Measurements from ENCODE around the gene DCDC2.
A peak's percentile ranks its signal among the peaks of the same experiment; 100 is the strongest.
"Not testable (repeated sequence)": the region's sequence is repeated elsewhere in the genome, so short reads cannot be mapped to it uniquely, and the experiment has no call there.

DCDC2 gene

DNA sequence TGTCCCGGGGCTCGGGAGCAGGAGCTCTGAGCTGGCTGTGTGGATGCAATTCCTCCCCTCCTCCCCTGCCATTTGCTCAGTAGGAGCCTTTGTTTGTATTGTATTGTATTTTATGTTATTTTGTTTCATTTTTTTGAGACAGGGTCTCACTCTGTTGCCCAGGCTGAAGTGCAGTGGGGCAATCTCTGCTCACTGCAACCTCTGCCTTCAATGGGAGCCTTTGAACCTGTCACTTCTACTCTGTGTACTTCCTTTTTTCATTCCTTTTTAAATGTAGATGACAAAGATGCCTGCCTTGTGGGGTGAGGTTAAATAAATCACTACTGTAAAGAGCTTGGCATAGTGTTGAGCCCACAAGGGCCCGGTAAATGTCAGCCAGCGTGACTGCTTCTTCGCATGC lies 70.6 kb downstream of the DCDC2 start:
- H3K27me3 ChIP-seq (ENCODE audit: low read depth) = no peaks in the 10 kb centered on the region
- H3K9me3 ChIP-seq = no peaks in the 10 kb centered on the region
- H3K36me3 ChIP-seq (replicated peaks) = no peaks in the 10 kb centered on the region
- in situ Hi-C loops (cut with MboI; ENCODE audit: low sequenced_read_pairs) = loop anchor here (10.0 kb wide), 1 partner anchor 98 kb away; no protein-coding TSS in a partner anchor
- DNase-seq (ENCODE audit: low spot score in 2 of 2) = no peak
- H3K4me1 ChIP-seq = no peaks in the 10 kb centered on the region
- no peak overlapping the region for H3K4me3 ChIP-seq

DNA sequence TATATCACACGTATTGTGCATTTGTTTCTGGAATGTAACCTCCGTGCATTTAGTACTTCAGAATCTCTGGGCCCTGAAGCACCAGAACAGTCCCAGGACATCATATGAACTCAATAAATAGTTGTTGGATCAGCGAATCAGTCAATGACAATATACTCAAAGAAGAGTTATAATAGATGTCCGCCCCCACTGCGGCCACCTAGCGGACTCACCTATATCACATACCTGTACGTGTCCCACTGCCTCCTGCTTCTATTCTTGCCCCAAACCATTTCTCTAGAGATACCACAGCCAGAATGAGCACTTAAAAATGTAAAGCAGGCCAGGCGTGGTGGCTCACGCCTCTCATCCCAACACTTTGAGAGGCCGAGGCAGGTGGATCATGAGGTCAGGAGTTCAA lies 73.9 kb downstream of the DCDC2 start:
- Histone ChIP-seq H3K4me3 (no peak overlapping the region), H3K27me3 (ENCODE audit: low read depth) (peaks cover 9% of the 10 kb centered on the region), H3K36me3 (replicated peaks) (no peaks in the 10 kb centered on the region), H3K9me3 (no peaks in the 10 kb centered on the region), H3K4me1 (no peaks in the 10 kb centered on the region)
- no peak for DNase-seq (ENCODE audit: low spot score in 2 of 2)
- in situ Hi-C loops (cut with MboI; ENCODE audit: low sequenced_read_pairs) = loop anchor here (10.0 kb wide), 1 partner anchor 101 kb away; no protein-coding TSS in a partner anchor

DNA sequence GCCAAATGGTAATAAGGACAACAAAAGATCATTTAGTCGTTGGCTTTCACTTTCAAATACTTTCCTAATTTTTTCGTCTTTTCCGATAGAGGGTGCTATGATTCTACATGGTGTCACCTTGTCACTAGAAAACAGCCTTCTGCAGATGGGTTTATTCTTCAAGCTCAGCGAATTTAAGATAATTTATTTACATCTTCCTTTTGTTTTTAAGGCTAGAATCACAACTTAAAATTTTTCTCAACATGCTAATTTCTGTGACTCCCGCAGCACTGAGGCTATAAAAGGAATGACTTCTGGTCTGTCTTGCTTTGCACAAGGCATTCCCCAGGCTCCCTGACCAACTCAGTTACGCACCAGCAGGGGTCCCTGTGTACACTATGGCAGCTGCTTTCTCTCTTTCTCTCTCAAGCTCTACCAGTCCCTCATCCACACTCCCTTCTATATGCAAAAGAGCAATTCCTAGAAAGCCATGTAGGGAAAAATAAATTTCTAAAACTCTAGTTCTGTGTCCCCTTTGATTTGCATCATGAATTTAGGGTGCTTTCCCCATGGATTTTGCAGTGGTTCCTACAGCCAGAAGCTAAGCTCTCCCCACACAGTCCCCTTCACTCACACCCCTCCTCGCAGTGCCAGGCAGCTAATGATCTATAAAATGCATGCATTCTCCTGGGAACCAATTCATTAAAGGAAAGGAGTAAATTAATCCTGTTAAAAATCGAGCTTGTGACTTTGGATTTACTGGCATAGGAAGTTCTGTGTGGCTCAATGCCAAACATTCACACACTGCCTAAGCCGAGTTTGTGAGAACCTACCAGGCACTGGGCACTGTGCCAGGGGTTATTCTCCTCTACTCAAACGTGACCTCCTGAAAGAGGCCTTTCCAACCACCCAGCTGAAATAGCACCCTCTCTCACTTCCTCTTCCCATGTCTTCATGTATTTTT lies 74.5 kb downstream of the DCDC2 start:
- H3K27me3 ChIP-seq (ENCODE audit: low read depth) = peaks cover 15% of the 10 kb centered on the region
- no peaks in the 10 kb centered on the region for H3K4me1 ChIP-seq
- no peaks in the 10 kb centered on the region for H3K9me3 ChIP-seq
- in situ Hi-C loops (cut with MboI; ENCODE audit: low sequenced_read_pairs) = loop anchor here (10.0 kb wide), 1 partner anchor 101 kb away; no protein-coding TSS in a partner anchor
- no peaks in the 10 kb centered on the region for H3K36me3 ChIP-seq (replicated peaks)
- DNase-seq (ENCODE audit: low spot score in 2 of 2) = peak; percentile 62 to 74
- H3K4me3 ChIP-seq = no peak overlapping the region

DNA sequence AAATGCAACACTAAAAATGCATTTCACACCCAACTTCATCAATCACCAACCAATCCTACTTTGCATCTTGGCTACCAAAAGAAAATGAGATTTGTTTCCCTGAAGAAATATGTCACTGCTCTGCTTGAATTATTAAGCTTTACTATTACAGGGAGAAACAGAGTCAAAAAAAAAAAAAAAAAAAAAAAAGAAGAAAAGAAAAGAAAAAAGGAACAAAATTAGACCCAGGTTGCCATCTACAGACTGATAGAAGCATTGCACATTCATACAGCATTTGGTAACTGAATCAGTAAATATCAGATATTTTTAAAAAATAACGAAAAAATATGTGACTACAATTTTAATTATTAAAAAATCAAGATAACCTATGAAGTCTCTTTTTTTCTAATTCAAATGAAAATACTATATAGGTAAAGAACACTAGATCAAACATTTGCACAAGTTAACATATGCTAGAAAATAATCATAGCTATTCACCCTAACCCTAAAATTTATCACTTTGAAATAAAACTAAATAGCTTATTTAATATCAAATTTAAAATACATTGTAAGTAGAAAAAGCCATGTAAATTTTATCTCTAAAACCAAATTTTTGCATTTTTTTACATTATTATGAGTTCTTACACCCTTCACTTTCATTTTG lies 83.3 kb downstream of the DCDC2 start:
- Histone ChIP-seq H3K4me1 (no peaks in the 10 kb centered on the region), H3K9me3 (no peaks in the 10 kb centered on the region), H3K27me3 (ENCODE audit: low read depth) (peaks cover 21% of the 10 kb centered on the region), H3K36me3 (replicated peaks) (no peaks in the 10 kb centered on the region), H3K4me3 (no peak overlapping the region)
- no peak for DNase-seq (ENCODE audit: low spot score in 2 of 2)
- in situ Hi-C loops (cut with MboI; ENCODE audit: low sequenced_read_pairs) = no loop called here

DNA sequence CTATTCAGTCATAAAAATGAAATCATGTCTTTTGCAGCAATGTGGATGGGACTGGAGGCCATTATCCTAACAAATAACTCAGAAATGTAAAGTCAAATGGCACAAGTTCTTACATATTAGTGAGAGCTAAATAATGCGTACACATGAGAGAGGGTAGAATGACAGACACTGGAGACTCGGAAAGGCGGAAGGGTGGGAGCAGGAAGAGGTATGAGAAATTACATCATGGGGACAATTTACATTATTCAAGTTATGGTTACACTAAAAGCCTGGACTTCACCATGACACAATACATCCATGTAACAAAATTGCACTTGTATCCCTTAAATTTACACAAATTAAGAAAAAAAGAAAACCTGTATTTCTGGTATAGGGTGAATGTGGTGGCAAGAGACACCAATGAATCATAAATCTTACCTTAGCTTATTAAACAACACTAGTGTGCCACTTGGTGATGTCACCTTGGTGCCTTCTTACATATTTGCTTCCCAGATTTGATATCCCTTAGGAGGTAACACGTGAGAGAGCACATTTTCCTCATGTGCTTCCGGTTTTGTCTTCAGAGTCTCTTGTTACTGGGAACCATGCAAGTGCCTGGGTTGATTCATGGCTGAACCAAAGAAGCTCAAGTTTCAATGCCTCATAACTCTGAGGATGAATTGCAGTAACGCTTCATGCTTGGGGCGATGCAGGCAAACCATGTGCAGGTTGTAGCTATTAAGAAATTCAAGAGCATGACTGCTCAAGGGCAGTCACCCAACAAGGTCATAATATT lies 84.6 kb downstream of the DCDC2 start:
- Histone ChIP-seq H3K9me3 (no peaks in the 10 kb centered on the region), H3K36me3 (replicated peaks) (no peaks in the 10 kb centered on the region), H3K4me1 (no peaks in the 10 kb centered on the region), H3K4me3 (no peak overlapping the region), H3K27me3 (ENCODE audit: low read depth) (peaks cover 15% of the 10 kb centered on the region)
- in situ Hi-C loops (cut with MboI; ENCODE audit: low sequenced_read_pairs) = no loop called here
- no peak for DNase-seq (ENCODE audit: low spot score in 2 of 2)

DNA sequence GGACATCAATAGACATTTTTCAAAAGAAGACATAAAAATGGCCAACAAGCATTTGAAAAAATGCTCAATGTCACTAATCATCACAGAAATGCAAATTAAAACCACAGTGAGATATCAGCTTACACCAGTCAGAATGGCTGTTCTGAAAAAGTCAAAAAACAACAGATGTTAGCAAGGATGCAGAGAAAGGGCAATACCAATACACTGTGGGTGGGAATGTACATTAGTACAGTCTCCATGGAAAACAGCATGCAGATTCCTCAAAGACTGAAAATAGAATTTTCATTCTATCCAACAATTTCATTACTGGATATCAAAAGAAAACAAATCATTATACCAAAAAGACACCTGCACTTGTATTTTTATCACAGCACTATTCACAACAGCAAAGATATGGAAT lies 85.3 kb downstream of the DCDC2 start:
- Histone ChIP-seq H3K9me3 (no peaks in the 10 kb centered on the region), H3K4me3 (no peak overlapping the region), H3K27me3 (ENCODE audit: low read depth) (peaks cover 10% of the 10 kb centered on the region), H3K4me1 (no peaks in the 10 kb centered on the region), H3K36me3 (replicated peaks) (no peaks in the 10 kb centered on the region)
- DNase-seq (ENCODE audit: low spot score in 2 of 2) = no peak
- in situ Hi-C loops (cut with MboI; ENCODE audit: low sequenced_read_pairs) = no loop called here

DNA sequence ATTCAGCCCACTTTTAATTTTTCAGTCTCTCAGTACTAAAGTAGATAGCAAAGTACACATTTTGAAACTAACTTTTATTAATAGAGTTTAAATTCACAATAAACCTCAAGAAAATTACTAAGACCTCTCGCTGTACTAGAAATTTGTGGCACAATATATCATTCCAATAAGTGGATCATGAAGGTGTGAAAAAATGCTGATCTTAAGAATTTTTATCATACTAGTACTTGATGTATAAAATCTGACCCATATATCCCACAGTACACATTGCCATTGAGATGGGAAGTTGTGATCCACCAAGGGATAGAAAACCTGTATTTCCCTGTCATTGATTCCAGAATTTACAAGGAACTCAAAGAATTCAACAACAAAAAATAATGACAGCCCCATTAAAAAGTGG lies 85.7 kb downstream of the DCDC2 start:
- Histone ChIP-seq H3K36me3 (replicated peaks) (no peaks in the 10 kb centered on the region), H3K9me3 (no peaks in the 10 kb centered on the region), H3K4me3 (no peak overlapping the region), H3K27me3 (ENCODE audit: low read depth) (peaks cover 6% of the 10 kb centered on the region; the same call in 1 of the 2 replicates), H3K4me1 (no peaks in the 10 kb centered on the region)
- in situ Hi-C loops (cut with MboI; ENCODE audit: low sequenced_read_pairs) = no loop called here
- DNase-seq (ENCODE audit: low spot score in 2 of 2) = no peak

DNA sequence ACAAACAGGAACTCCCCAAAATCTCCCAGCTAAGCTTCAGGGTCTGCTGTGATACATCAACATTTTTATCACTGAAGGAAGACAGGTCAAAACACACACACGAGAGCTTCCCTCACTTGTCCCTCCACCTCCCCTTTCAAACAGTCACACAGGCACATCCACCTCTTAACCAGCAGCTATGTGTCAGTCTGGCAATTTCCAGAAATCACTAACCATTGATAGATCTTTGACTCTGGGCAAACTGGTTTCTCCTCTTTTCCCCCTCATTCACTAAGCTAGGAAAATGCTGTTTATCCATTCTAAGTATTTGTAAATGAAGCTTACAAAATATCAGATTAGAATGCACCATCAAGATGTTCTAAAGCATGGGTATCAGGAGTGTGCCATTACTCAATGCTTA lies 87.8 kb downstream of the DCDC2 start:
- H3K4me3 ChIP-seq = no peak overlapping the region
- no peaks in the 10 kb centered on the region for H3K9me3 ChIP-seq
- no peaks in the 10 kb centered on the region for H3K36me3 ChIP-seq (replicated peaks)
- DNase-seq (ENCODE audit: low spot score in 2 of 2) = no peak
- H3K4me1 ChIP-seq = no peaks in the 10 kb centered on the region
- in situ Hi-C loops (cut with MboI; ENCODE audit: low sequenced_read_pairs) = no loop called here
- peaks cover 3% of the 10 kb centered on the region; the same call in 1 of the 2 replicates for H3K27me3 ChIP-seq (ENCODE audit: low read depth)

DNA sequence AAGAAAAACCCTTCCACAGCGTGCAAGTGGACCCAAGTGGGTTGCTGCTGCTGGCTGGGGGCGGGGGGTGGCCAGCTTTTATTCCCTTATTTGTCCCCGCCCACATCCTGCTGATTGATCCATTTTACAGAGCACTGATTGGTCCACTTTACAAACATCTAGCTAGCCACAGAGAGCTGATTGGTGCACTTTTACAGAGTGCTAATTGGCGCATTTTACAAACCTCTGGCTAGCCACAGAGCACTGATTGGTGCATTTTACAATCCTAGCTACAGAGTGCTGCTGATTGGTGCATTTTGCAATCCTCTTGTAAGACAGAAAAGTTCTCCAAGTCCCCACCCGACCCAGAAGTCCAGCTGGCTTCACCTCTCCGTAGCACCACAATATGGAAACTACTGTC lies 99.6 kb downstream of the DCDC2 start:
- H3K27me3 ChIP-seq (ENCODE audit: low read depth); in situ Hi-C loops (cut with MboI; ENCODE audit: low sequenced_read_pairs); H3K9me3 ChIP-seq; H3K4me3 ChIP-seq; DNase-seq (ENCODE audit: low spot score in 2 of 2); H3K4me1 ChIP-seq; H3K36me3 ChIP-seq (replicated peaks): not testable (repeated sequence)

DNA sequence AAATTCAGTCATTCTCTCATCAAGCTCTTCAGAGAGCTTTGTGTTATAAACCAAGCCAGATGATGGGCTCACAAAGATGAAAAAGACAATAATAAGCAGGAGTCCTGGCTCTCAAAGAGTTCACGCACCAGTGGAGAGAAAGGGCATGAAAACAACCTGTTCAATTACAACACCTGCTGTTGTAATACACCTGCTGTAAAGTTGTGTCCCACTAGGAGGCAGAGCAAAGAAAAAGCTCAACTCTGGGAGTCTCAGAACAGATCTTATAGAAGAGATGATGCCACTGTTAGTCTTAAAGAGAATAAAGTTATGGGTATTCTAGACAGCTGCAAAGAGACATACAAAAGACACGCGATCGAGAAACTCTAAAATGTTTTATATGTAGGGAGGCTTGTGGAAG lies 100.6 kb downstream of the DCDC2 start:
- no peak for DNase-seq (ENCODE audit: low spot score in 2 of 2)
- in situ Hi-C loops (cut with MboI; ENCODE audit: low sequenced_read_pairs) = no loop called here

DNA sequence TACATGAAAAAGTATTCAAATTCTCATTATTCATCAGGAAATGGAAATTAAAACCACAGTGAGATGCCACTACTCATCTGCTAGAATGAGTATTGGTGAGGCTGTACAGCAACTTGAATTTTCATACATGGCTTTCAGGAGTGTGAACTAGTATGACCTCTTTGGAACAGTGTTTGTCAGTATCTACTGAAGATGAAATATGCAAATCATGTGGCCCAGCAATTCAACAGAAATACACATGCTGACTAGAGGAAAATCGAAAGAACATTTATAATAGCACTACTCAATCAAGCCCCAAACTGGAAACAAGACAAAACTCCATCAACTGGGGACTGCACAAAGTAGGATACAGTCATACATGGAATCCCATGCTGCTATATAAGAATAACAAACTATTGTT lies 102.2 kb downstream of the DCDC2 start:
- DNase-seq (ENCODE audit: low spot score in 2 of 2) = no peak
- Histone ChIP-seq H3K9me3 (no peaks in the 10 kb centered on the region), H3K4me3 (no peak overlapping the region), H3K4me1 (no peaks in the 10 kb centered on the region; the same call in 1 of the 2 replicates), H3K27me3 (ENCODE audit: low read depth) (no peaks in the 10 kb centered on the region), H3K36me3 (replicated peaks) (no peaks in the 10 kb centered on the region)
- in situ Hi-C loops (cut with MboI; ENCODE audit: low sequenced_read_pairs) = no loop called here

More for the DNA sequence above, 100.6 kb downstream of the DCDC2 start:
- Histone ChIP-seq H3K4me1 (no peaks in the 10 kb centered on the region), H3K4me3 (no peak overlapping the region), H3K36me3 (replicated peaks) (no peaks in the 10 kb centered on the region), H3K27me3 (ENCODE audit: low read depth) (no peaks in the 10 kb centered on the region), H3K9me3 (no peaks in the 10 kb centered on the region)

DNA sequence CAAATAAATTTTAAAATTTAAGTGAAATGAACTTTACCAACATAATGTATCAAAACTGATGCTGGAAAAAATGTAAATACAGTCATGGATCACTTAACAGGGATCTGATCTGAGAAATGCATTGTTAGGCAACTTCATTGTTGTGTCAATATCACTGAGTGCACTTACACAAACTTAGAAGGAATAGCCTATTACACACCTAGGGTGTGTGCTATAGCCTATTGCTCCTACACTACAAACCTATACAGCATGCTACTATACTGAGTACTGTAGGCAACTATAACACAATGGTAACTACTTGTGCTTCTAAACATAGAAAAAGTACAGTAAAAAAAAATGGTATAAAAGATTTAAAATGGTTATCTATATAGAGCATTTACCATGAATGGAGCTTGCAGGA lies 104.5 kb downstream of the DCDC2 start:
- in situ Hi-C loops (cut with MboI; ENCODE audit: low sequenced_read_pairs) = no loop called here
- Histone ChIP-seq H3K4me3 (no peak overlapping the region), H3K9me3 (no peaks in the 10 kb centered on the region), H3K4me1 (no peaks in the 10 kb centered on the region; the same call in 1 of the 2 replicates), H3K36me3 (replicated peaks) (no peaks in the 10 kb centered on the region), H3K27me3 (ENCODE audit: low read depth) (no peaks in the 10 kb centered on the region)
- DNase-seq (ENCODE audit: low spot score in 2 of 2) = no peak

DNA sequence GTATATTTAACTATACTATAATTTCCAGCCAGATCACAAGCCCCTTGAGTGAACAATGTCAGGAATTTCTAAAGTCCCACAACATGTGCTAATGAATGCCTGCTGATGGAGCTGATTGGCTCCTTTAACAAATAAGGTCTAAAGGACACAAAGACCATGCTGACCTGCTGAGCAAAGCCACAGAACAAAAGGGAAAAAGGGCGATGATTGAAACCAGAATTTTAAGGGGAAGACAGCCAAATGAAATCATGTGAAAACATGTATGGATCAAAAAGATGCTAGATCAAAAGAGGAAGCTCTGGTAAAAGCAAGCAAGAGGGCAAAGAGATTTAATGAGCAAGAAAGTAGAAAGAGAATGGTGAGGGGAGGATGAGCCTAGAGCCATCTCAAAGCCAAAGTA lies 105.6 kb downstream of the DCDC2 start:
- in situ Hi-C loops (cut with MboI; ENCODE audit: low sequenced_read_pairs) = no loop called here
- no peaks in the 10 kb centered on the region for H3K9me3 ChIP-seq
- no peak overlapping the region for H3K4me3 ChIP-seq
- no peaks in the 10 kb centered on the region; the same call in 1 of the 2 replicates for H3K4me1 ChIP-seq
- peak; percentile 8 to 33 for DNase-seq (ENCODE audit: low spot score in 2 of 2)
- no peaks in the 10 kb centered on the region for H3K36me3 ChIP-seq (replicated peaks)
- no peaks in the 10 kb centered on the region for H3K27me3 ChIP-seq (ENCODE audit: low read depth)
